HG03095 (cell line): ENCODE measurements around the gene DDIT3.
"Not testable (repeated sequence)": the region's sequence is repeated elsewhere in the genome, so short reads cannot be mapped to it uniquely, and the experiment has no call there.

ENCODE experiments used
- ATAC-seq: cut with Tn5 transposase; IDR thresholded peaks from one replicate; pipeline ENCODE4 v1.9.1; 2021; ENCODE audit warnings: moderate library complexity; ENCODE audit not compliant: unreplicated experiment

DDIT3 gene

GRCh38 chr12:57514246-57514645, 6.1 kb downstream of the DDIT3 start:
- not testable (repeated sequence) for ATAC-seq

DNA sequence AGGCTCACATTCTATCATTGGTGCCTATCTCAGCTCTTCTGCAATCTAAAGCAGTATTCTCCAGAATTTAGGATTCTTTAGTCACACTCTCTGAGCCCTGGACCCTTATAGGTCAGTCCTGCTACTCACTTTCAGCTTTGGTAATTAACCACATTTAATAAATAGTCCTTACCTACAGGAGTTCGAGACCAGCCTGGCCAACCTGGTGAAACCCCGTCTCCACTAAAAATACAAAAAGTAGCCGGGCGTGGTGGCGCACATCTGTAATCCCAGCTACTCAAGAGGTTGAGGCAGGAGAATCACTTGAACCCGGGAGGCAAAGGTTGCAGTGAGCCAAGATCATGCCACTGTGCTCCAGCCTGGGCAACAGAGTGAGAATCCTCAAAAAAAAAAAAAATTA, 6.6 kb downstream of the DDIT3 start:
- ATAC-seq = not testable (repeated sequence)

DNA sequence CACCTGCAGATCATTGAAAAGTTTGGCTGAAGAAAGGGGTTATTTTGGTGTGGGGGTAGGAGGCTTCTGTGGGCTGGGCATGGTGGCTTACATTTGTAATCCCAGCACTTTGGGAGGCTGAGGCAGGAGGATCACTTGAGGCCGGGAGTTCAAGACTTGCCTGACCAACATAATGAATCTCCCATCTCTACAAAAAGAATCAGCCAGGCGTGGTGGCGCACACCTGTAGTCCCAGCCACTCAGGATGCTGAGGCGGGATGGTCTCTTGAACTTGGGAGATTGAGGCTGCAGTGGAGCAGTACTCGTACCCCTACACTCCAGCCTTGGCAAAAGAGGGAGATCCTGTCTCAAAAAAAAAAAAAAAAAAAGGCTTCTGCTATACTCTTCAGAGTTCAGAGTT, 7.0 kb downstream of the DDIT3 start:
- ATAC-seq = no peak

DNA sequence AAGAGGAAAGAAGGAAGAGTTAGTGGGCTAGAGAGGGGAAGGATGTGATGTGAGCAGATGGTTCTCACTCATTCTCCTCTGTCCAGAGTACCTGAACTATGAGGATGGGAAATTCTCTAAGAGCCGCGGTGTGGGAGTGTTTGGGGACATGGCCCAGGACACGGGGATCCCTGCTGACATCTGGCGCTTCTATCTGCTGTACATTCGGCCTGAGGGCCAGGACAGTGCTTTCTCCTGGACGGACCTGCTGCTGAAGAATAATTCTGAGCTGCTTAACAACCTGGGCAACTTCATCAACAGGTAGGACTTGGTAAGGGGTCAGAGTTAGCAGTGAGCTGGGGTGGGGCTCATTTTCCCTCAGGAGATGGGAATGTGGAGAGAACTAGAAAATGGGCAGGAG, 7.6 kb downstream of the DDIT3 start:
- ATAC-seq = no peak

GRCh38 chr12:57511588-57512325, 8.6 kb downstream of the DDIT3 start:
- ATAC-seq = no peak

DNA sequence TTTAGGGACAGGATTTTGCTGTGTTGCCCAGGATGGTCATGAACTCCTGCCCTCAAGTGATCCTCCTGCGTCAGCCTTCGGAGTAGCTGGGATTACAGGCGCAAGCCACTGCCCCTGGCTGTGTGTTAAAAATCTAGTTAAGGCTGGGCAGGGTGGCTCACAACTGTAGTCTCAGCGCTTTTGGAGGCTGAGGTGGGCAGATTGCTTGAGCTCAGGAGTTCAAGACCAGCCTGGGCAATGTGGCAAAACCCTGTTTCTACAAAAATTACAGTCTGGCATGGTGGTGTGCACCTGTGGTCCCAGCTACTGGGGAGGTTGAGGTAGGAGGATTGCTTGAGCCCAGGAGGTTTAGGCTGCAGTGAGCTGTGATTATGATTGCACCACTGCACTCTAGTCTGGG, 9.2 kb downstream of the DDIT3 start:
- ATAC-seq = no peak

- not testable (repeated sequence) for ATAC-seq
Observed at GRCh38 chr12:57507796-57508195, 12.5 kb downstream of the DDIT3 start.

- not testable (repeated sequence) for ATAC-seq
Observed at GRCh38 chr12:57506541-57506940, 13.8 kb downstream of the DDIT3 start.

DNA sequence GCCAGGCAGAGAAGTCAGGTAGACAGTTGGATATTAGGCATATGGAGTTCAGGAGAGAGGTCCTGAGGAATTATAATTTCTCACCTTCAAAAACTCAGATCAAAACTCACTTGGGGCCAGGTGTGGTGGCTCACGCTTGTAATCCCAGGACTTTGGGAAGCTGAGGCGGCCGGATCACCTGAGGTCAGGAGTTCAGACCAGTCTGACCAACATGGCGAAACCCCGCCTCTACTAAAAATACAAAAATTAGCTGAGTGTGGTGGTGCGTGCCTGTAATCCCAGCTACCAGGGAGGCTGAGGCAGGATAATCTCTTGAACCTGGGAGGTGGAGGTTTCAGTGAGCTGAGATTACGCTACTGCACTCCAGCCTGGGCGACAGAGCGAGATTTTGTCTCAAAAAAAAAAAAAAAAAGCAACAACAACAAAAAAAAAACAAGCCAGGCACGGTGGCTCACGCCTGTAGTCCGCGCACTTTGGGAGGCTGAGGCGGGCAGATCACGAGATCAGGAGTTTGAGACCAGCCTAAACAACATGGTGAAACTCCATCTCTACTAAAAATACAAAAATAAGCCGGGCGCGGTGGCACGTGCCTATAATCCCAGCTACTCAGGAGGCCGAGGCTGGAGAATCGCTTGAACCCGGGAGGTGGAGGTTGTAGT, 17.9 kb downstream of the DDIT3 start:
- ATAC-seq = not testable (repeated sequence)

GRCh38 chr12:57500213-57500612, 20.1 kb downstream of the DDIT3 start:
- no peak for ATAC-seq

DNA sequence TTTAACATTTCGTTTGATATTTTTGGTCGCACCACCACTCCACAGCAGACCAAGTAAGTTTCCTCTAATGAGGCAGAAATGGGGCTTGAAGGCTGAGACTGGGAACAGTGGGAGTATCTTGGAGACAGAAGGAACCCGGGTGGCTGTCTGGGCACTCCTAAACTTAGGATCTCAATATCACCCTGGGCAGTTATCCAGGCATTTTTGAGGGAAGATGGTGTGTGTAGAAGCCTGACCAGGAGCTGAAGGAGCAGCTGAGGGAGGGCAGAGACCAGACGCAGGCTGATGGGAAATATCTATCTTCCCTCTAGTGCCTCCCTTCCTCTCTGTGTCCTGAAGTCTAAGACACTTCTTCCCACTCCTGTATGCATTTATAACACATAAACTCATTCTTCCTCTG, 21.7 kb downstream of the DDIT3 start:
- ATAC-seq = no peak

- no peak for ATAC-seq
Observed at GRCh38 chr12:57498132-57498502, 22.2 kb downstream of the DDIT3 start.

DNA sequence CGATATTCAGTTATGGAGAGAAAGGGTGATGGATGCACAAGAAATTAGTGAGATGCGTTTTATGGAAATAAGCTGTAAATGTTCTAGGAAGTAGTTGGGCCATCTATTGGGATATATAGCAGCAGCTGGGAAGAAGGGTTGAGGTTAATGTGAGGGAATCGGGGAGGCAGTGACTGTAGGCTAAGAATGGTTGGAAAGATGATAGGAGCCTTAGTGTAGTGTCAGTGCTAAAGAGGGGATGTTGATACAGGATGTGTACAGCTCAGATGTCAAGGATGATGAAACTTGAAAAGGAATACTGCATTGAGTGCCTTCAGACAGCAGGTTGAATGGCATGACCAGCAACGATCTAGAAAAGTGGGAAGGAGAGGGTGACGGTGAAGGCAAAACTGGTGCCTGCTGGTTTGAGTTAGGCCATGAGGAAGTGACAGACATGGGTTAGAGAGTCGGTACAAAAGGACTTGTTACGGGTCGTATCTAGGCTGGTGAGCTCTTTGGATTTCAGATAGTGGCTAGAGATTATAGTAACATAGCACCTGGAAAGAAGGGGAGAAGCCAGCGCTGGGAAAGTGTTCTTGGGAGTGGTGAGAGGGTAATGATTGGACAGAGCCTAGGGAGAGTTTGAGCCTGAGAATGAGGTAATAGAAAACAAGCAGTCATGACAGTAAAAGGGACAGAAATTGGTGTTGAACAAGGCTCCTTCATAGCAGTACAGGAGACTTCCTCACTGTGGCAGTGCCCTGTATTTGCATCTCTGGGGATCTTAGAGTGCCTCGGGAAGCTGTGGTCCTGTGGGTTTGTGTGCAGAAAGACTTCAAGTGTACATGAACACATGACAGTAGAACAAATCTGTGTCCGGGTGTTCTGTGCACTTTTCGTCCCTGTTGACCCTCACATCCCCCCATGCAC, 22.8 kb downstream of the DDIT3 start:
- no peak for ATAC-seq

- no peak for ATAC-seq
Observed at GRCh38 chr12:57496822-57497221, 23.5 kb downstream of the DDIT3 start.

GRCh38 chr12:57495051-57495701, 25.1 kb downstream of the DDIT3 start:
- not testable (repeated sequence) for ATAC-seq

GRCh38 chr12:57491393-57492280, 28.7 kb downstream of the DDIT3 start:
- no peak for ATAC-seq

- ATAC-seq = no peak
Observed at GRCh38 chr12:57490126-57490525, 30.2 kb downstream of the DDIT3 start.

GRCh38 chr12:57489157-57489641, 31.1 kb downstream of the DDIT3 start:
- no peak for ATAC-seq

GRCh38 chr12:57488402-57489156, 31.7 kb downstream of the DDIT3 start:
- no peak for ATAC-seq
